WTC11 (cell line): ENCODE measurements around the gene MOB4.

ENCODE experiments used
- ATF3 ChIP-seq: sonication (generic); formaldehyde crosslinking; conservative IDR thresholded peaks from 2 replicates; pipeline ENCODE4 v1.8.1; 2022; ENCODE audit warnings: mild to moderate bottlenecking, missing genetic modification reagents
- CTCF ChIP-seq: fragments of 200-600 bp; IDR thresholded peaks from 2 replicates; pipeline ENCODE4 v1.8.0; 2022; ENCODE audit warnings: antibody characterized with exemption
- E2F1 ChIP-seq: sonication (generic); formaldehyde crosslinking; IDR thresholded peaks from 2 replicates; pipeline ENCODE4 v1.8.0; 2022; ENCODE audit warnings: mild to moderate bottlenecking, missing genetic modification reagents
- ETV6 ChIP-seq: sonication (generic); formaldehyde crosslinking; IDR thresholded peaks from 2 replicates; pipeline ENCODE4 v1.8.1; 2022; ENCODE audit warnings: mild to moderate bottlenecking, missing genetic modification reagents
- FOXJ3 ChIP-seq: sonication (generic); formaldehyde crosslinking; IDR thresholded peaks from 2 replicates; pipeline ENCODE4 v1.9.0; 2021; ENCODE audit warnings: missing genetic modification reagents, mild to moderate bottlenecking, borderline replicate concordance
- FOXP4 ChIP-seq: sonication (generic); formaldehyde crosslinking; IDR thresholded peaks from 2 replicates; pipeline ENCODE4 v1.8.0; 2022; ENCODE audit warnings: mild to moderate bottlenecking, missing genetic modification reagents
- OVOL2 ChIP-seq: fragments of 250-450 bp; sonication (Bioruptor Pico); IDR thresholded peaks from 2 replicates; pipeline ENCODE4 v1.9.0; 2021; ENCODE audit warnings: mild to moderate bottlenecking, borderline replicate concordance
- RELA ChIP-seq: sonication (generic); formaldehyde crosslinking; IDR thresholded peaks from 2 replicates; pipeline ENCODE4 v1.8.1; 2022; ENCODE audit warnings: missing genetic modification reagents, mild to moderate bottlenecking, borderline replicate concordance
- STAT6 ChIP-seq: sonication (generic); formaldehyde crosslinking; conservative IDR thresholded peaks from 2 replicates; pipeline ENCODE4 v1.8.1; 2023; ENCODE audit warnings: mild to moderate bottlenecking, low read depth, missing genetic modification reagents, moderate library complexity
- USF2 ChIP-seq: sonication (generic); formaldehyde crosslinking; IDR thresholded peaks from 2 replicates; pipeline ENCODE4 v1.8.1; 2023; ENCODE audit warnings: mild to moderate bottlenecking, missing genetic modification reagents, moderate library complexity
- ZMAT4 ChIP-seq: fragments of 250-450 bp; sonication (Bioruptor Pico); IDR thresholded peaks from 2 replicates; pipeline ENCODE4 v1.9.0; 2021; ENCODE audit warnings: mild to moderate bottlenecking
- ZNF138 ChIP-seq: sonication (generic); formaldehyde crosslinking; conservative IDR thresholded peaks from 2 replicates; pipeline ENCODE4 v1.8.1; 2022; ENCODE audit warnings: mild to moderate bottlenecking, moderate library complexity, missing genetic modification reagents
- ZNF416 ChIP-seq: fragments of 250-450 bp; sonication (Bioruptor Pico); IDR thresholded peaks from 2 replicates; pipeline ENCODE4 v1.9.0; 2021; ENCODE audit warnings: mild to moderate bottlenecking, inconsistent platforms
- ZNF532 ChIP-seq: fragments of 250-450 bp; sonication (Bioruptor Pico); IDR thresholded peaks from 2 replicates; pipeline ENCODE4 v1.9.0; 2021; ENCODE audit warnings: mild to moderate bottlenecking, borderline replicate concordance

- TF ChIP-seq CTCF, result no peak
- TF ChIP-seq ZNF532 (CRISPR knock-in tag), result no peak
- no peak for TF ChIP-seq E2F1 (CRISPR knock-in tag)
- no peak for TF ChIP-seq ETV6 (CRISPR knock-in tag)
- TF ChIP-seq OVOL2 (CRISPR knock-in tag), result no peak
- no peak for TF ChIP-seq ZNF416 (CRISPR knock-in tag)
- no peak for TF ChIP-seq USF2 (CRISPR knock-in tag)
- TF ChIP-seq FOXJ3, result no peak
- no peak for TF ChIP-seq STAT6 (CRISPR knock-in tag)
- TF ChIP-seq FOXP4, result no peak
- TF ChIP-seq ATF3 (CRISPR knock-in tag), result no peak
- TF ChIP-seq RELA (CRISPR knock-in tag), result no peak
- TF ChIP-seq ZMAT4, result no peak
- TF ChIP-seq ZNF138 (CRISPR knock-in tag), result no peak
Observed at GRCh38 chr2:197513915-197514314, 2.0 kb upstream of the MOB4 start.
